GM21529 (cell line): ENCODE results near the gene VPS25.

Source experiments
- ATAC-seq: cut with Tn5 transposase; IDR thresholded peaks from one replicate; pipeline ENCODE4 v1.9.1; 2021; ENCODE audit not compliant: unreplicated experiment

VPS25 gene

DNA sequence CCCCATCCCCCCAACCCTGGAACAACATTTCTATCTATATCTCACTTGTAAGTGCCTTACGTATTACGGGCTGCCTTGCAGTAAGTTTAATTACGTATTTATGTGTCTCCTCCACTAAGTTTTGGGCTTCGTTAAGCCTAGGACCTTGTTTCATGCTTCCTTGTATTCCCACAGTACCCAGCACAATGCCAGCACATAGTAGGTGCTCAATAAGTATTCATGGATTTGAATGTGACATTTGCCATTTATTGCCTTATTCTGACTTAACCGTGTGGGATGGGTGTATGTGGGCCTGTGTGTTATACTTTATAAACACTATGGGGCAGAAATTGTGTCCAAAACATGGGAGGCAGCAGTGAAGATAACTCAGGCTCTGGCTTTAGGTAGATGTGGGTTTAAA is 19.3 kb downstream of the VPS25 start:
- no peak for ATAC-seq

DNA sequence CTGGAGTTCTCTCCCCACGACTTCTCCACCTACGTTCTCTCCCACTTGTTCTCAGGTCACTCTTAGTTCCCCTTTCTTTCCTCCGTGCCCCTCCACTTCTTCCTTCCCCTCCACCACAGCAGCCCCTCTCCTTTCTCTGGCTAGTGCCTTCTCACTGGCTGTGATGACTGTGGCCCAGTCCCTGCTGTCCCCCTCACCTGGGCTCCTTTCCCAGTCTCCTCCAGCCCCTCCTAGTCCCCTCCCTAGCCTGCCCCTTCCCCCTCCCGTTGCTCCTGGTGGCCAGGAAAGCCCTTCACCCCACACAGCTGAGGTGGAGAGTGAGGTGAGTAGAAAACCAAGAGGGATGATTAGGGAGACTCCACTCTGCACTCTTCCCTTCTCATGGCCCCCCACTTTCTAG is 21.8 kb downstream of the VPS25 start:
- ATAC-seq = no peak

DNA sequence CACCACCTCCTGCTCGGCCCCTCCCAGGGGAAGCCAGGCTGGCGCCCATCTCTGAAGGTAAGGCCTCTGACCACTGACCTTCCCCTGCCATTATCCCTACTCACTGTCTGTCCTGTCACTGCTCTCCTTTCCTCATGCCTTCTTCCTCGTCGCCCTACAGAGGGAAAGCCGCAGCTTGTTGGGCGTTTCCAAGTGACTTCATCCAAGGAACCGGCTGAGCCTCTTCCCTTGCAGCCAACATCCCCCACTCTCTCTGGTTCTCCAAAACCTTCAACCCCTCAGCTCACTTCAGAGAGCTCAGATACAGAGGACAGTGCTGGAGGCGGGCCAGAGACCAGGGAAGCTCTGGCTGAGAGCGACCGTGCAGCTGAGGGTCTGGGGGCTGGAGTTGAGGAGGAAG is 22.2 kb downstream of the VPS25 start:
- no peak for ATAC-seq

DNA sequence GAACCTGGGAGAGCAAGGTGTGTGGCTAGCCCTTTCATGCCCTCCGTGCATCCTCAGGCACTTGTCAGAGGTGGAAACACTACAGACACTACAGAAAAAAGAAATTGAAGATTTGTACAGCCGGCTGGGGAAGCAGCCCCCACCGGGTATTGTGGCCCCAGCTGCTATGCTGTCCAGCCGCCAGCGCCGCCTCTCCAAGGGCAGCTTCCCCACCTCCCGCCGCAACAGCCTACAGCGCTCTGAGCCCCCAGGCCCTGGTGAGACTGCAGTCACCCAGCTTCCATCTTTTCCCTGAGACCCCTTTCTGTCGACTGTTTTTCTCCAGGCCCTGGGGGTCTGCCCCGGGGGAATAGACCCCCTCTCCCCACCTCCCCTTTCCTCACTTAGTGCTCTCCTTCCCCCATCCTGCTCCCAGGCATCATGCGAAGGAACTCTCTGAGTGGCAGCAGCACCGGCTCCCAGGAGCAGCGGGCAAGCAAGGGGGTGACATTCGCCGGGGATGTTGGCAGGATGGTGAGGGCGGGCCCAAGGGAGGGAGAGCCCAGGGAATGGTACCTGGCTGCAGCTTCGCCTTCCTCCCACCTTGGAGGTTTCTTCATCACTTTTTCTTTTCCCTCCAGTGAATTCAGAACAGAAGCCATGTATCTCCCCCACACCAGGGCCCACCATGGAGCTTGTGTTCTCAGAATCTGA is 23.0 kb downstream of the VPS25 start:
- ATAC-seq = no peak

DNA sequence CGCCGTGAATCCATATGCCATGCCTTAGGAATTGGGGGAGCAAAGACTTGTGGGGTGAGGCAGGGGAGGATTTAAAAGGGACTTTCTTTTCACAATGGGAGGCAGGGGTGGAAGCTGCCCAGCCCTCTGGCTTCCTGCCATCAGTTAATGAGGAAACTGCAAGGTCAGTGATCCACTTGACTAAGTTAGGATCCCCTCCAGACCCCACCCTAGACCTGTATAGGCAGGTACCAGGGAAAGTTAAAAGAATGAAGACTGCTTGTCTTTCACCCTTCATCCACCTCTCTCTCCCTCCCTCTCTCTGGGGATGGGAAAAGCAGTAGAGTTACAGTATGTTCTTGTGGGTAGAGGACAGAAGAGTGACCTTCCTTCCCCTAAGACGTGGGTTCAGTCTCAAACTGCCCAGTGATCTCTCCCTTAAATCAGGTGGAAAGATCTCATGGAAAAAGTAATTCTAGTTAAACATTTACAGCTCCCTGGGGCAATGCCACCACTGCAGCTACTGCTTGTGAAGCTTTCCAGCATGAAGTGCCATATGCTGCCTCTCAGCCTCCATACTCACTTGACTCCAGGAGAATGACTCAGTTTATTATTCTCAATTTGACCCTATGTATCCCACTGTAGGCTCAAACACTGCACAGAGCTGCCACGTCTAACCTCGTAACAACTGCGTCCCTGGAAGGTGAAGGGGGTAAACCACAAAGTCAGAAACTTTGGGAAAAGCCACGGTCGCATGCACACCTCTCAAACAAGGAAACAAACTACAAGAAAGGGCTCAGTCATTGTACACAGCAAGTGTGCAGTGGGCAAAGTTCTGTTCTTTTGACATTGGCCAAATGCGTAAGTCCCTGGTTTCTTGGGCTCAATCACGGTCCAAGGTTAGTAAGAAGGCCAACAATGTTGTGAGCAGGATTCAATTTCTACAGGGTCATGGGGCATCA is 24.1 kb downstream of the VPS25 start:
- ATAC-seq = no peak

DNA sequence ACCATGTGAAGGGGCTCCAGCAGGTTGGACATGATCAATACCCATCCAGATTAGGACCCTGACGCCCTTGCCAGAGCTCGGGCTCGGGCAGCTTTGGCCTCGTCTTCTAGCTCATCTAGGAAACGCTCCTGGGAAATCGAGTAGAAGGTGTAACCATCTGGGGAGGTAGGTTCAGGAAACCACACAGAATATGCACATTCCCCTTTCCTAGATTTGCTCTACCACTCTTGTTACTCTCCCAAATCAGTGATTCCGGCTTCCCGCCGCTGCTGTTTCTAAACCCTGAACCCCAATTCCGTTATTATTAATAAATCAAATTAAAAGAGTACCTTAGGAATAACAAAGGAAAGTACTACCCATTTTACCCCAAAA is 24.7 kb downstream of the VPS25 start:
- no peak for ATAC-seq

DNA sequence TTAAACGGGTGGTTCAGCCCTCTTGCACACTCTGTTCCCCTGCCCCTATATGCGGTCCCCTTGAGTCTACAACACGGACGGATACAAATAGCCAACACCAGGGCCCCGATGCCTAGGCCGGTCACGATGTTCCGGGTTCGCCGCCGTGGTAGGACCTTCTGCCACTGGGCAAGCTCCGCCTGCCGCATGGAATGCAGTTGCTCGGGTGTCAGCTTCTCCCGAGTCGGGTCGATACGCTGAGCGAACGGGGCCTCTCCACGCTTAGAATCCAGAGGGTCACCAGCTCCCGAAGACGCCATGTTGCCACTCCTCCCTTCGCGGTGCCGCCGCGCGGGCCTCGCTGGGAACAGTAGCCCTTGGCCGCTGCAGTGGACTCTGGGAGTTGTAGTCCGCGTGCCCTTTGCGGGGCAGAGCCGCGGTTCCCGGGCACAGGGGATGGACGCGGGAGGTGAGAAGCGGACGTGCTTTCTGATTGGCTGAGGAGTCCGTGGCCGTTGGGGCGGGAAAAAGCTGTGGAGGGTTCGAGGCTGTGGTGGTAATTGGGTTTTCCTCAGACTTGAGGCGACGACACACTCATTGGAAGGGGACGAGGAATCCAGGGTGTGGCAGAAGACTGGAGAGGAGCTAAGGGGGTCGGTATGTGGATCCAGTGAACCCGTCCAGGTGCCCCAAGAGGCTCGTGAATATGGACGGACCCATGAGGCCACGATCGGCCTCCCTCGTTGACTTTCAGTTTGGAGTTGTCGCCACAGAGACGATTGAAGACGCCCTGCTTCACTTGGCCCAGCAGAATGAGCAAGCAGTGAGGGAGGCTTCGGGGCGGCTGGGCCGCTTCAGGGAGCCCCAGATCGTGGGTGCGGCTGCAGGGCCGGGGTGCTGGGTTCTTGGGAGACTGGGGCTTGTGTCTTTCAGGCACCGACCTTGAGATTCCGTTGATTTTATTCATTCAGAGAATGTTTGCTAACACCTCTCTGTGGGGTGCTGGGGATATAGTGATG is 25.4 kb downstream of the VPS25 start, which contains the start of the genes CNTD1 and COA3:
Gene CNTD1 (plus strand): TSS at position 479 of the 998 bp plus-strand sequence. CDS start 207 bp downstream, at position 686.
Gene COA3 (minus strand): TSS at position 322 of the 998 bp plus-strand sequence. CDS start 23 bp downstream, at position 299.
- ATAC-seq = peak; percentile 61

DNA sequence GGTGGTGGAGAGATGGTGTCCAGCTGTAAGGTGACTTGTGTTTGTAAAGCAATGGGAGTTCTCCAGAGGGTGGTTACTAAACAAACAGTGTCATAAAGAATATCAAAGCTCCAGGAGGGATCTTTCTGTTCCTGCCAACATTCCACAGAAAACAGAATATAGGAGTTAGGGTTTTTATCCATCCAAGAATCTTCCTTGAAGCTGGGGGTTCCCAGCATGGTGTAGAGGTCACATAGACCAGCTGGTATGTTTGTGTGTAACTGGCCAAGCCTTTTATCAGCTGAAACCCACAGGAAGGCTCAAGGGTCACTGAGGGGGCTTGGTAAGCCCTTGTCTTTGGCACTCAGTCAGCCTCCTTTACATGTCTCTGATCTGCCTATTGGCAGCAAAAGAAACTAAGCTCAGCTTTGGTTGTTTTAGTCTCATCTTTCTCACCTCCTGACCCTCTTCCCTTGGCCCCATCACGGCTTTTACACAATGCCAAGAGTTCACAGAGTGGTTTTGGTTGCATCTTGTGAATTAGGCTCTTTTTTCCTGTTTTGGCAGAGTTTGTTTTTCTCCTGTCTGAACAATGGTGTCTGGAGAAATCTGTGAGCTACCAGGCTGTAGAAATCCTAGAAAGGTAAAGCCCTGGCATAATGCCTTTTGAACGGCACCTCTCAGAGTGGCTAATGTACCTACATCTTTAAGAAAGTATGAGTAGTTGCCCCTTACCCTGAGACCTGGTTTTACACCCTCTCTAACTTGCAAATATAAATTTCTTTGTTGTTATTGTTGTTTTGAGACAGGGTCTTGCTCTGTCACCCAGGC is 30.0 kb downstream of the VPS25 start:
- ATAC-seq = no peak

DNA sequence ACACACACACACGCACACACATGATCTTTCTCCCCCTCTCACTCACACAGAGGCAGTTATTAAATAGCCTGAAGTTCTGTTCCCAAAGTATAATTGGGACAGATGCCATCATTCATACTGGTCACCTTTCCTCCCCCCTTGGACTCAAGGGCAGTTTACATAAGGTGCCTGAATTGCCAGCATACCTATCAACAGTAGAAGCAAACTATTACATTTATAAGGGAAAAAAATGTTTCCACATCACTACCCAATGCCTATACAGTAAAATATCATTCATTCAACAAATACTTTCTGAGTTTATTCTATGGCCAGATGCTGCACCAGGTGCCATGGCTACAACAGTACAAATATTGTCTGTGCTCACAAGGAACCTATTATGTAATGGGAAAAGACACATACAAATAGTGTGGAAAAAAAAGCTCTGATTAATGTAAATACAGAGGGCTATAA is 31.7 kb downstream of the VPS25 start:
- no peak for ATAC-seq

DNA sequence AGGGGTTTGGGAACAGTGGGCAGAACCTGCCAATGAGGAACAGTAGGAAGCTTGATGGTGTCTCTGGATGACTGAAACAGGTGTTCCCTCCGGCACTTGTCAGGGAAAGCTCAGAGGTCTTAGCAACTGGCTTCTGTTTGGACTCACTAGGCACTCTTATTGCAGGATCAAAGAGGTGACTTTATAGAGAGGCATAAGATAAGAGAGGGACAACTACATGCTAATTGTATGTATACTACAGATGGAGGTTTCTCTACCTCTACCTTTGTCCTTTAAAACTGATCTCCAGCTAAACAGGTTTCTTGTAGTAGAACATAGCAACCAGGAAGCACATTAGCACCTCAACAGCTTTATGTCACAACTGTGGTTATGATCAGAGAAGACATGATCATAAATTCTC is 33.0 kb downstream of the VPS25 start:
- no peak for ATAC-seq

DNA sequence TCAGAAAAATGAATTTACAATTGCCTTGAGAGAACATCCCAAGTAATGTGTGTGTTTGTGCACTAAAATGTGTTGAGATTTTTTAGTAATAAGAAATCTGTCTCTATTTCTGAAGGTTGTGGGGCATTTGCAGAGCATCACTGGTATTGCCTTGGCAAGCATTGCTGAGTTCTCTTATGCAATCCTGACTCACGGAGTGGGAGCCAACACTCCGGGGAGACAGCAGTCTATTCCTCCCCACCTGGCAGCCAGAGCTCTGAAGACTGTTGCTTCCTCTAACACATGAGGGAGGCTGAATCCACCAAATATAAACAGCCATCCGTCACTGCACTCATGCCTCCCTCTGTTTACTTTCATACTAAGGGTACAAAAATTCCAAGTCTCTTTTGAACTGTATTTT is 36.0 kb downstream of the VPS25 start:
- ATAC-seq = no peak

DNA sequence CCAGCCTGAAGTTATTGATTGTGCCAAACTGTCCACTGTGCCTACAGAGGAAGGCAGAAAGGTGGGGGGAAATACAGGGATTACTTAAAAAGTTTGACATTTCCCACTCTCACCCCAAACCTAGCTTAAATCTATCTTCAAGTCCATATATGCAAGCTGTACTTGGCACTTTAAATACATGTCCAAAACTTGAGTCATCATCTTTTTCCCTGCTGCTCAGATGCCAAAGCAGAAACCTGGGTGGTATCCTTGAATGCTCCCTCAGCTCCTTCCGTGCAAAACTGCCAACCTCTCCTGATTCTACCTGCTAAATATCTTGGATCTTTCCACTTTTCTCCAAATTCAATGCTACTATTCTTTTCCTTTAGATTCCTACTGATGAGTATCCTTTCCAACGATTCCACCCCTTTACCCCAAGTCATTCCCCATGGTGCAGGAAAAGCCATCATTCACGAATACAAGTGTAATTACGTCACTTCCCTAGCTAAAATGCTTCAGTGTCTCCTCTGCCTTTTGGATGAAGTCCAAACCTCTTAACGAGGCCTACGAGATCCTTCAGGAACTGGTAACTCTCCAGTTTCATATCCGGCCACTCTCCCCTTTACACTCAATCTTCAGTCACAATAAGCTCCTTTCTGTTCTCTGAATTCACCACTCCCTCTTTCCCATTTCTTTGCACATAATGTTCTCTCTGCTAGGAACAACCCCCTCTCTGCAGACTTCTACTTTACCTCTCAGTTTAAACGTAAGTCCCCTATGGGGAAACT is 41.6 kb downstream of the VPS25 start:
- no peak for ATAC-seq

DNA sequence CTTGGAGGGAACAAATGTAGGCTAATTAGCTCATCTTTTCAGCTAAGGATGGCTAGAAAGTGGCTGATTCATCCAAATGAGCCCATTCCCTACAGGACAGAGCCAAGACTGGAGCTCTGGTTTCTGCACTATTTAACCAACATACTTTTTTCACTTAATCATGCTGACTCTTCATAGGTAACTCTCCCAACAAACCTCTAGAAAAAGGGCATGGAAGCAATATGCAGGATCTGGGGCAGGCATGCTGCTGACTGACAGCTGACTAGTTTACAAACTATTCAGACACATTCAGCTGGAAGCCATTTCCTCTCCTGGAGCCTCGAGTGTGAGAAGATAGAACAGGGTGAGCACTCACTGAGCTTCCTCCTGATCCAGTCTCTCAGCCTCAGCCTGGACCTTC is 44.6 kb downstream of the VPS25 start:
- no peak for ATAC-seq

DNA sequence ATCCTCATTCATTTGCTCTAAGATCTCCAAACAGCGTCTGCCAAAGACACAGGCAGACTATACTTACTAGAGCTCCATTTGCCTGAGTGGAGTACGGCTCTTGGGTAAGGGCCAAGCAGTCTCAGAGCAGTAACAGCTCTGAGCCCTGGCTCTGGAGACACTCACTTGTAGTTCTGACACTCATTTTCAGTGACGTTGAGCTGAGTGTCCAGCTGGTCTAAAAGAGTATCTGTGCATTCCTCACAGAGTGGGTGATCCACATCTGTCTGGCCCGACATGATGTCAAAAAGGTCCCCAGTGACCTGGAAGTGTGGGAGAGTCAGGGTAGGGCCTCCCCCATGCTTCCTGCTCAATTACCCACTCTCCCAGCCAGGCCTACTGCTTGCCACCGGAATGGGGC is 45.1 kb downstream of the VPS25 start:
- no peak for ATAC-seq

DNA sequence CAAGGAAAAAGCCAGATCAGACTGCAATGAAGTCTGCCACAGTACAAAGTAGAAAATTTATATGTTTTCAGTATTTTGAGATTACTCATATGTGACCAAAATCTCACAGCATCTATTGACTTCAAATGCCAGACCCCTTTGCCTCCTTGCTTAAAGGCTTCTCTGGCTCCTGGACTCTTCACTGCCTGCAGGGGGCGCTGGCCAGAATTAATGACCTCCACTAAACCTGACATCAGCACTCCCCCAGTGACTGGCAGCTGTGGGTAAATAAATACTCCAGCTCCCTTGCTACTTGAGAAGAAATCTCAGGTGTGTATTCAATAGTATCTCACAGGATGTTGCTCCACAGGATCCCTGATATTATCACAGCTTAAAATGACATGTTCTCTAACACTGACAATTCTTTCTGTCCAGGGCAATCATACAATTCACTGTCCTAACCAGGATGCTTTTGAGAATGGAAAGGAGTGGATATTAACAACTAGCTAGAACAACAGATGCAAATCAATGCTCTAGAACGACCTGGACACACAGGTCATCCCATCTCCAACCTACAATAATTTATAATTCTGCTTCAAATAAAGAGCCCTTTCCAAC is 46.8 kb downstream of the VPS25 start:
- ATAC-seq = no peak

DNA sequence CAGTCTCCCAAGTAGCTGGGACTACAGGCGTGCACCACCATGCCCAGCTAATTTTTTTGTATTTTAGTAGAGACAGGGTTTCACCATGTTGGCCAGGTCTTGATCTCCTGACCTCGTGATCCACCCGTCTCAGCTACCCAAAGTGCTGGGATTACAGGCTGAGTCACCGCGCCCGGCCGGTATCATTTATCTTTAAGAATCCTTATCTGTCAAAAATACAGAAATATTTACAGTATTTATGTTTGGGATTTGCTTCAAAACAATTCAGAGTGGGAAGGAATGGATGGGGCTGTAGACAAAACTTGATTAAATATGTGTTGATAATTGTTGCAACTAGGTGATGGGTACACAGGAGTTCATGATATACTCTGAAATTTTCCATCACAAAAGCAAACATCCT is 47.9 kb downstream of the VPS25 start:
- ATAC-seq = no peak

DNA sequence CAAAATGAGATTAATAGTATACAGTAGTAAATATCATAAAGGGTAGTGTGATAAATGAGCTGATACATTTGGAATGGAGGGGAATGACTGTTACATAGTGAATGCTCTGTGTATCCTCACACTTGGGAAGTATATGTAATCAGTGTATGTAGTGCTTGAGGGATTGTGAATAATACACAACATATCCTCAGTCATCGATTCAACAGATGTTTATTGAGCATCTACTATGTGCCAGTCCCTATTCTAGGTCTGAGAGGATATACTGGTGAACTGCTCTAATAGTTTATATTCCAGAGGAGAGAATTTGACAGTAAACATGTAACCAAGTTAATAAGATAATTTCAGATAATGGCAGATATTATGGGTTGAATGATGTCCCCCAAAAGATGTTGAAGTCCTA is 54.2 kb downstream of the VPS25 start:
- no peak for ATAC-seq
